Stimulated activated CD8-positive, alpha-beta memory T cell treated with anti-CD3 and anti-CD28 coated beads, Interleukin-15, amount 100 ng/mL, for 24 hours (primary cell): ENCODE data around the gene SLC16A7.
"Not testable (repeated sequence)": the region's sequence is repeated elsewhere in the genome, so short reads cannot be mapped to it uniquely, and the experiment has no call there.

Experiments
- DNase-seq: peaks from one replicate; pipeline ENCODE4 v3.0.0-alpha.2; 2020; ENCODE audit warnings: low read depth

SLC16A7 gene

DNA sequence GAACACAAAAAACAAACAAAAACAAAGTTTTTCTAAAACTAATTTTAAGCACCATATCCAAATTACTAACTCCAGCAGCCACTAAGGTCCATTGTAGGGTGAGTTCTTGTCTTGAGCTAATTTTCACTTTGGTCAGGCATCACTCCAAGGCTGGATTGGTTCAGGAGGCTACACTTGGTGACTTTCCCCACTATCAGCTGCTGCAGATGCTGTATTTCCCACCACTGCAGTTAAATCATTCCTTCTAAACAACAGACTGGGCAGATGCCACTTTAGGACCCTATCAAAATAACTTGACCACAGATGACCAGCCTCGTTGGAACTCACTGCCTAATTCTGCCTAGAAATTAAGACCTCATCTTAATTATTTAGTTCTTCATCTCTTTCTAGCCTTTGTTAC, 140.5 kb downstream of the SLC16A7 start:
- DNase-seq, result no peak

DNA sequence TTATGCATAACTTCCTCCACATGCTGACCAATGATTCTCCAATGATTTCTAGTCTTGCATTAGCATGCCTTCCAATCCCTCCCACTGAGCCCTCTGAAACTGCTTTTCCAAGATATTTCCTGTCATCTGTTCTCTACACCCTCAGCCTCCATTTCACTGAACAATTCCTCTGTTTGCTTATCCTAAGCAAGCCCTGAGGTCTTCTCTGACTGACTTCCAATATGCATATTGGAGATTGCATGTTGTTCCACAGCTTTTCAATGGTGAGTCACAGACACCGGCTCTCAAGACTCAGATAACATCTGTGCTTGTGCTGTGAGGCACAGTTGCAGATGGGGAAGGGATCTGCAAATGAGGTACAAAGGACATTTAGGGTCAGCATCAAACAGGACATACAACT, 141.0 kb downstream of the SLC16A7 start:
- DNase-seq, result no peak

DNA sequence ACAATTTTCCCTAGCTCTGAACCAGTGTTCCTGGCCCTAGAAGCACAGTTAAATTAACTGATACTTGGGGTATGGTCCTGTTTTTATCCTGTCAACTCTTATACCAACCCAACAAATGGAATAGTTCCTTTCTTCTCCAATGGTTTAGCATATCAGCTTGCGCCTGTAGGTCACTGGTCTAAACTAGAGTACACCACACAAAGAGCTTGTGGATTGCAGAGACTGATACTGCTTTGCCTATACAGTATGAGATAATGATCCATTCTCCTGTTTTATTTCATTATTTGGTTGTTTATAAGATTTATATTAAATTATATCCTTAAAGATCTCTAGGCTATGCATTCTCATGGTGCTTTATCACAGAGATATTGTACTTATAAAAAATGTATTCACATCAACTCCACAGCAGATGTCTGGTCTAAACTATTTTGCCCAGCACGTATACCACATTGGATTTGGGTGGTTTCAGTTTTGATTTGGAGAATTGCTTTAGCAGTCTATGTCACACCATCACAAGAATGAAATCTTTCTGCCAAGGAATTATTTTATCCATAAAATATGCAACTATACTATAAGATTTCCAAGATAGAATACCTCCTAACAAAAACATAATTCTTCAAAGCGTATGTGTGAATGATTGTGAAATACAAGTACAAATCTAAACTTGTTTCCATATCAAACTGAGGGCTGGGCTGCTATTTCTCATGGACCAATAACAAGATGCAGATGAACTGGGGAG, 142.1 kb downstream of the SLC16A7 start:
- no peak for DNase-seq

DNA sequence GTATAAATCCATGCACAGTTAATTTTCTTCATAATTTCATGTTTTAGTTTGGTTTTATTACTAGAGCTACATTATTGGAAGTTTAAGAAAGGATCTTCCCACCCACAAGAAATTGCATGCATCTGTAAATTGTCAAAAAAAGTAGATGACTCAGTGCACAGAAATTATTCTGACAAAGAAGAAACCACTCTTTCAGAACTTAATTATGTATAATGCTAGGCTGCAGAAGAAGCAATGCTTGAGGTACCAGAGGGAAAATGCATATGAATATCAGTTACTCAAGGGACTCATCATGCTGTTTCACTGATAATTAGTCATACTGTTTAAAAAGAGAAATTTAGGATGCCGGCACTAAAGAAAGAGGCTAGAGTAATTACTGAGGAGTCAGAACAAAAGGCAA, 147.0 kb downstream of the SLC16A7 start:
- no peak for DNase-seq

DNA sequence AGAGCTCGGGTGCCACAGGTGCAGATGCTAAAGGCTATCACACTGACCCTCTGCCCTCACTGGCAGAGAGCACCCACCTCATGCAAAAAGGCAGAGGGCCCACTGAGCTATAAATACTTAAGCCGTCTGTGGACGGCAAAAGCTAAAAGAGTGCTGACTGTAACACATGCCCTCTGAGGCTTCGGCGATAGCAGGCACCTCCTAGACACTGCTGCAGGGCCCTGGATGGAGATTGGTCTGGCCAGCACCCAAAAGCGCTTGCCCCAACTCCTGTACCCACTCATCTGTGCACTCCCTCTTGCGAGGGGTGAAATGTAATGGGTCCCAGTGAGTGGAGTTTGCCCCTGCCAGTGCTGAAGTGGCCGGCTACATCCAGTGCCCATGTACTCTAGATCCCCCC, 148.7 kb downstream of the SLC16A7 start:
- DNase-seq, result no peak

DNA sequence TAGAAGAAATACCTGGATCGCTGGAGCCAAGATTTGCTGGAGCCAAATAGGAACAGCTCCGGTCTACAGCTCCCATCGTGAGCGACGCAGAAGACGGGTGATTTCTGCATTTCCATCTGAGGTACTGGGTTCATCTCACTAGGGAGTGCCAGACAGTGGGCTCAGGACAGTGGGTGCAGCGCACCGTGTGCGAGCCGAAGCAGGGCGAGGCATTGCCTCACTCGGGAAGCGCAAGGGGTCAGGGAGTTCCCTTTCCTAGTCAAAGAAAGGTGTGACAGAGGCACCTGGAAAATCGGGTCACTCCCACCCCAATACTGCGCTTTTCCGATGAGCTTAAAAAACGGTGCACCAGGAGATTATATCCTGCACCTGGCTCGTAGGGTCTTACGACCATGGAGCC, 155.3 kb downstream of the SLC16A7 start:
- not testable (repeated sequence) for DNase-seq

DNA sequence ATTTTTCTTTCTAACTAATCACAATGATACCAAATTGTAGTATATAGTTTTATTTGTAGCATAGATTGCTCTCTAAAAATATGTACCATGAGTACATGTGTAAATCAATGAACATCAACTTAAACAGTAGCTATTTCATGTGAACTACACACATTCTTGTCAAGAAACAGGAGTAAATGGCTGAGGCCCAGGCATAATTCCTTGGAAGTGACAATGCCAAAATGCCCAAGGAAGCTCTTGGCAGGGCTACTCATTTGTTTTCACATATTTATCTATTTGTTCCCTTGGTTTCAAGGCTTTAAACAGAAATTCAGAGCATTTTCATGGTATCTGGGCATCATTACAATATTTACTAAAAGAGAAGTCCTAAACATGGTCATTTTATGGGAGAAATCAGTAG, 165.7 kb downstream of the SLC16A7 start:
- no peak for DNase-seq

DNA sequence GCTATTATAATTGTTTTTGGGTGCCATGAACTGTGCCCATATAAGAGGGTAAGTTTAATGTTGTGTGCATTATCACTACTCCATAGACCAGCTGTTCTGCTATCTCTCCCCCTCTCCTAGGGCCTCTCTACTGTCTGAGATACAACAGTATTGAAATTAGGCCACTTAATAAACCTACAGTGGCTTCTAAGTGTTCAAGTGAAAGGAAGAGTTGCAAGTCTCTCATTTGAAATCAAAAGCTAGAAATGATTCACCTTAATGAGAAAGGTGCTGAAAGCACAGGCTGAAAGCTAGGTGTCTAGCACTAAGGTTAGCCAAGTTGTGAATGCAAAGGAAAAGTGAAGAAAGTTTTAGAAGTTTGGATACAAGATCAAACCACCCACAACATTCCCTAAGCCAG, 168.0 kb downstream of the SLC16A7 start:
- DNase-seq, result no peak

DNA sequence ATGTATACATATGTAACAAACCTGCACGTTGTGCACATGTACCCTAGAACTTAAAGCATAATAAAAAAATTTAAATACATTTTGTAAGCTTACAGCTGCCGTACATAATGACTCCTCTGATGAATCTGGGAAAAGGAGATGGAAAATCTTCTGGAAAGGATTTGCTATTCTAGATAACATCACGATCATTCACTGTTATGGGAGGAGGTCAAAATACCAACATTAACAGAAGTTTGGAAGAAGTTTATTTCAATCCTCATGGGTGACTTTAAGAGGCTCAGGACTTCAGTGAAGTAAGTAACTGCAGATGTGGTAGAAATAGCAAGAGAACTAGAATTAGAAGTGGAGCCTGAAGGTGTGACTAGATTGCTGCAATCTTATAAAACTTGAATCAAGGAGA, 172.2 kb downstream of the SLC16A7 start:
- DNase-seq, result no peak

DNA sequence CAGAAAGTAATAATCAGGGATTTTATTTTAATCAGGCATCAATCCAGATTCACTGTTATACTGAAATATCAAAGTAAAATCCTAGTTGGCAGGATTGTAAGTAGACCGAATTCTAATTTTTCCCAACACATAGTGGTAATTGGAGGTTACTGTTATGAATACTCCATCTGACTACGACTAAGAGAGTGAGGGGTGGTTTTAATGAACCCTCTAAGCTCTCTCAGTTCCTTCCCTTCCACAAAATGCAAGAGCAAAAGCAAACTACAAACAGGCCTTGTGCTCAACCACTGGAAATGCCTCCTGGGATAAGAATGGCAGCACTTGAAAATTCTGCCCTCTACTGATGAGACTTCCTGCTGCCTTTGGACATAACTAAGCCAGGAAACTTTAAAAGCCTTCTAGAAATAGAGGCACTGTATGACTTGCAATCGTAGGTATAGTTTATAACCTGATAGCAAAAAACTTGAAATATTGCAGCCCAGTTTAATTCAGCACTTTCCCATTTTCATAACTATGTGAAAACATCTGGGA, 184.8 kb downstream of the SLC16A7 start:
- no peak for DNase-seq

DNA sequence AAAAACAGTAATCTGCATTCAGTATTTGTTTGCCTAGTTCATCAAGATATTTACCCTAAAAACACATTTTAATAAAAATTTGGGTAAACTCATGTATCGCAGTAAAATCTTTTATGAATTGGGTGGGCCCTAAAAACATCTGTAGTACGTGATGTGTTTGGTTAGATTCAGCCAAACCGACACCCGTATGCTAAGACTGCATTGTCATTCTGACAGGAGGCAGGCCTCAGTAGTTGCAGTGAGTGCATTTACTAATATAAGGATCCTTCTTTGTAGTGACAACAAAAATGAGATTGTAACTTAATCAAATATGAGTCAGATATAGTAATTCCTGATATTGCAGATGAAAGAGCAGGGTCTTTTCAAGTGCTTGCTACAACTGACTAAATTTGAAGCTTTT, 191.8 kb downstream of the SLC16A7 start:
- no peak for DNase-seq

DNA sequence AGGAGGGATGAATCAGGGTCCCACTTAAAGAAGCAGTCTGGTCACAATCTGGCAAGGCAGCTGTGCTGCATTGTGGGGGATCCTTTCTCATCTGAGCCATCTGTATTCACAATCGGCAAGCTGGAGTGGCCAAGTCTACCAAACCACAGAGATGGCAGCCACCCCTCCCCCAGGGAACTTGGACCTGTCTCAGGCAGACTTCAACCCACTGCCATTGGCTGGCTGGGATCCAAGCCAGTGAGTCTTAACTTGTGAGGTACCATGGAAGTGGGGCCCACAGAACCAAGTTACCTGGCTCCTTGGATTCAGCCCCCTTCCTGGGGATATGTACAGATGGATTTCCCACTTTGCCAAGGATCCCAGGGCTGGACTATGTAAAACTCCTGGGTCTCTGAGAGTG, 196.8 kb downstream of the SLC16A7 start:
- DNase-seq, result no peak

DNA sequence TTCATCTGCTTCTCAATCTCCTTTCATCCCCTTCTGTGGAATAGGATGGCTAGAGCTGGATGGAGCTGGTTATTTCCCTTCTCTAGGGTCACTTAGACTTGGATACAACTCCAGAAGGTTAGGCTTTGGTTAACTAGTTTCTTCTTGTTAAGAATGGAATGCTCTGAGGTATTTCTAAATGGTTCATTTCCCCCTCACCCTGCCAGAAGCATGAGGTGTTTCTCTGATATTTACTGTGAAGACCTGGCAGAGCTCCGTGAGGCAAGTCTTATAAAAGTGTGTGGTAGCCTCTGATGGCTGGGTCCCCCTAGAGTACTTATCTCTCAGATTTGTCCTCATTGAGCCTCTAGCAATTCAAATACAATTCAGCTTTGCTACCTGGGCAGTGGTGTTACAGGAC, 207.9 kb downstream of the SLC16A7 start:
- no peak for DNase-seq

DNA sequence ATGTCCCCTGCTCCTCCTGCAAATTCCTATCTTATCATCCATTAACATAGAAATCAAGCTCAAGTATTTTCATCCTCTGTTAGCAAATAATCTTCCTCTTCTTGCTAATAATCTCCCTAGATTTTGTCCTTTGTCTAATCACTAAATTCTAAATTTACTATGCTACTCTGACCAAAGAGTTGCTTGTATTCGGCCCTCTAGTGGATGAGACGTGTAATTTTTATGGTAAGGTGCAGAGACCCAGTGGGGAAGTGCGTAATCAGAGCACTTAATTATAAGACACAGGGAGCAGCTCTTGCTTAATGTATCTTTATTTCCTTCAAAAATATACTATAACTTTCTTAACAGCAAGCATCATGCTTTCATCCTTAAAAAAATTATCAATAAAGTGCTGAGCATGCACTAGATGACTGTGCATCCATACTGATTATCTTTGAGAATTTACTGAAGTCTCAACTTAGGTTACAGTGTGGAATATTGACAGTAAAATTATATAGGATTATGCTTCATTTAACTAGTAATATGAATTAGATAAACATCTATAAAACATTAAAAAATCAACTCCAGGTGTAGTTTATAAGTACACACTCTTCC, 212.6 kb downstream of the SLC16A7 start:
- no peak for DNase-seq

DNA sequence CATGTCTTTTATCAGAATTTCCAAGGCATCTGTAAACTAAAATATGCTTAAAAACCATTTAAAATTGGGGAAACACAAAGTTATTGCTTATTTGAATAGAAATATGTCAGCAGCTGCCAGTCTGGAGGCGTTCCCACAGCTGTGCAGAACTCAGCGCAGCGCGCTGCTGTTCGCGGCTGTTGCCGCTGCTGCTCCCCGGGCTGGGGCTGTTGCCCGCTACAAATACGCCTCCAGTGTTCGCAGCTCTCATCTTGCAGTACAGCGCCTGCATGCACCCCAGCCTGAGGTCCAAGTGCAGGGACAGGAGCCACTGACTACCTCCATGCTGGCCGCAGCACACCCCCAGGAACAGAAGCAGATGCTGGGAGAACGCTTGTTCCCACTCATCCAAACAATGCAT, 216.2 kb downstream of the SLC16A7 start:
- DNase-seq, result no peak

DNA sequence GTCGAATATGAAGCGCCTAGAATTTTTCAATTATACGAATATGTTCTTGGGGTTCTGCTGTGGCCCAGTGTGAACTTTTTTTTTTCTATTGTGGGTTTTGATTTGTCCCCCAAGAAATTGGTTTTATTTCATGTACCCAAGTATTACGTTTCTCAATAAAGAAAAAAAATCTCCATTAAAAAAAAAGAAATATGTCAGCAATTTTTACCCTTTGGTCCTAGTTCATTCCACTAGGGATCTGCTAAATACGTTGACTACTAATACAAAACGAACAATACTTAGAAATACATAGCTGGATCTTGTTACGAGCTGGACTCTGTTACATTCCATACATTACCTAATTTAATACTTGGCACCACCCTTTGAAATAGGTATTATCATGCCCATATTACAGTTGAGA, 216.9 kb downstream of the SLC16A7 start:
- DNase-seq, result no peak

DNA sequence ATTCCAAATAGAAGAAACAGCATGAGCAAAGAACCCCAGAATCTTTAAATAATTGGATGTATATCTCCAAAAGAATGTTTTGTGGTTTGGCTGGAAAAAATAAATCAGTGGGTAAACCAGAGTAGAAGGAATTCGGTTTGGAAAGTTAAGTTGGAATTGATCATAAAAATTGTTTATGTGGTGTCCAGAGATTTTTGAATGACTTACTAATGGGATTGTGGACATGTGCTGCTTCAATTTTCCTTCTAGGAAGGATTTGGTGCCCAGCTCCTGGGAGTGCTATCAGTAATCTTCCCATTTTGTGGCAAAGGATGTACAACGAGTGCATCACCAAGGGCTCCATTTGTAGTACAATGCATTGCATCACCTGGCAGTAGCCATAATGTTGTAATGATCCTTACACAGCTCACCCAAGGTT, 224.8 kb downstream of the SLC16A7 start:
- no peak for DNase-seq

DNA sequence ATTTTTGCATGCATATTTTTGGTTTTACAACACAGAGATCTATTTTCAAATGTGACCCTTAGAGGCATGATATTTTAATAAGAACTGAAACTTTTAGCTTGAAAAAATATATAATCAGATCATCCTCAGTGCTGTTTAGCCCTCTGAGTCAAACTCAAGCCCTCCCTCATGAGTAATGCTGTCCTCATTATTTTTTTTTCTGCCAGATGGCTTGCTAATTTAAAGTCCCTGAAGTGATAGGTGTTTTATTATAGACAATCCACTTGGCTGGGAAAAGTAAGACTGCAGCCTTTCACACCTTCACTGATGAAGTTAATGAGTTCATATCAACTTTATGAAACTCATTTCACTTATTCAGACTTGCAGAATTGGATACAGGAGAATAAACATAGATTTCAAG, 227.7 kb downstream of the SLC16A7 start:
- no peak for DNase-seq

DNA sequence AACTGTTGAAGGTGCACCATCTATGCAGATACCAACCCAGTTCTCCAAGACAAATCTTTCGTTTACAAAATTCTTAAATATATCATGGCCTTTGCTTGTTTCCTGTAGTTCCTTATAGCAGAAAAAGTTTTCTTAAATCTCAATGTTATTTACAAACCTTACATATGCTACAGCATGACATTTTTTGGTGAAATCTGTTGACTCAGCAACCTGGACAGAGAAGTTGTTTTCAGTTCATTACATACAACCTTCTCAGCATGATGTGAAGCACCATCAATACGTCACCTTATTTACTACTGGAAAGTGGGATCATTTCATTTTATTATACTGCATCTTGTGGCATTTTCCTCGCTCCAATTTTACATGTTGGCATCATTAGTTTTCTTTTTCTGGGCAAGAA, 231.9 kb downstream of the SLC16A7 start:
- no peak for DNase-seq

DNA sequence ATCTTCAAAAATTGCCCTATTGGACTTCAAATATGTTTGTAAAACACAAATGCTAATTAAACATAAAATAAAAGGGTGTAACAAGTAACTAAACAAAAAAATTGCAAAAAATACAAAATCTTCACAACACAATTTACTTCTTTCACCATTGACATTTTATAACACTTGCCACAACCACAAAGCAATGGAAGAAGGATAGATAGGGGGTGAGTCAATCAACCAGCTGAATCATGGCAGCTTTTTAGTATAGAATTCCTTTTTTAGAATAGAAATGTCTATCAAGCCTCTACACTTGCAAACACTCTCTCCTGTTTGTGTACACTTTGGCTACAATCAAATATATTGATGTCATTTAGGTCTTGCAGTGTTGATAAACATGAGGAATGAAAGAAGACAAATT, 232.7 kb downstream of the SLC16A7 start:
- no peak for DNase-seq

DNA sequence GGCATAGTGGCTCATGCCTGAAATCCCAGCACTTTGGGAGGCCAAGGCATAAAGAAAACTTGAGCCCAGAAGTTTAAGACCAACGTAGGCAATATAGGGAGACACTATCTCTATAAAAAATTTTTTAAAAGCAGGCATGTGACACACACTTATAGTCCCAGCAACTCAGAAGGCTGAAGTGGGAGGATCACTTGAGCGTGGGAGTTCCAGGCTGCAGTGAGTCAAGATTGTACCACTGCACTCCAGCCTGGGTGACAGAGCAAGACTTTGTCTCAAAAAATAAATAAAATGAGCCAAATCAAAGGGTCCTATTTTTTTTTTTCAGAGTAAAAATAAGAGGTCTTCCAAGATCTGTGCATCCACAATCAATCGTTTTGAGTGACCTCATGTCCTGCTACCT, 237.6 kb downstream of the SLC16A7 start:
- no peak for DNase-seq

DNA sequence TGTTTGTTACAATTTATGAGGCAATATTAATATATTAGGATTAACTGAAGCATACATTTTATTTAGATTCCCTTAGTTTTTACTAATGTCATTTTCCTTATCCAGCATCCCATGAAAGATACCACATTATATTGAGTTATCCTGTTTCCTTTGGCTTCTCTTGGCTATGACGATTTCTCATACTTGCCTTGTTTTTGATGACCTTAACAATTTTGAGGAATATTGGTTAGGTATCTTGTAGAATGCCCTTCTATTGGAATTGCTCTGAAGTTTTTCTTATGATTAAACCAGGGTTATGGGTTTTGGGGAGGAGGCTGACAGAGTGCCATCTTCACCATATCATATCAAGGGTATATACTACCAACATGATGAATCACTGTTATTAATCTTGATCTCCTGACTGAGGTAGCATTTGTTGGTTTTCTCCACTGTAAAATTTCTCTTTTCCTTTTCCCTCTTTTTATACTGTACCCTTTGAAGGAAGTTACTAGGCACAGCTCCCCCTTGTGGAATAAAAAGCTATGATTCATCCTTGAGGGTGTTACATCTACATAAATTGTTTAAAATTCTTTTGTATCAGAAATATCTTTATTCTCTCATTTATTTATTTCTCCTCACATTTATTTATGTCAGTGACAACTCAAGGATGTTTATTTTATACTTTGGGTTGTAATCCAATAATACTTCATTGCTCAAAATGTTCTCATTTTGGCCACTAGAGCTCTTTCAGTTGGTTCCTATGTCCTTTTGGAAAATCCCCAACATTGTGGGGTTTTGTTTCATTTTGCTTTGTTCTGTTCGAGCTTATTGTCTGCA, 239.0 kb downstream of the SLC16A7 start:
- DNase-seq, result no peak
